Hepatocyte (in vitro differentiated cells): ENCODE data around the gene DPH1. TPM values are rescaled to one million over a fixed set of nuclear protein-coding genes. Genes with fewer than 3 reads are reported as not detected.

ENCODE experiments used
- DNase-seq: peaks from one replicate; pipeline ENCODE4 v3.0.0-alpha.2; 2016; ENCODE audit warnings: low spot score
- H2AFZ ChIP-seq: fragments of 200-600 bp; sonication (generic); 2 replicates; pipeline ENCODE4 v1.6.0; 2016; ENCODE audit warnings: antibody characterized with exemption, mild to moderate bottlenecking
- H3K27ac ChIP-seq: fragments of 200-600 bp; sonication (generic); 2 replicates; pipeline ENCODE4 v1.5.1; 2016; ENCODE audit warnings: mild to moderate bottlenecking
- H3K27me3 ChIP-seq: fragments of 200-600 bp; sonication (generic); 2 replicates; pipeline ENCODE4 v1.6.1; 2016
- H3K36me3 ChIP-seq: fragments of 200-600 bp; sonication (generic); replicated peaks from 2 replicates; pipeline ENCODE4 v1.5.1; 2016; ENCODE audit warnings: low read depth; ENCODE audit not compliant: insufficient read depth
- H3K4me1 ChIP-seq: fragments of 200-600 bp; sonication (generic); 2 replicates; pipeline ENCODE4 v1.5.1; 2016; ENCODE audit warnings: mild to moderate bottlenecking, moderate library complexity; ENCODE audit not compliant: insufficient read depth
- H3K4me2 ChIP-seq: fragments of 200-600 bp; sonication (generic); 2 replicates; pipeline ENCODE4 v1.6.0; 2016
- H3K4me3 ChIP-seq: fragments of 200-600 bp; sonication (generic); 2 replicates; pipeline ENCODE4 v1.5.1; 2016; ENCODE audit warnings: mild to moderate bottlenecking
- H3K79me2 ChIP-seq: fragments of 200-600 bp; sonication (generic); 2 replicates; pipeline ENCODE4 v1.6.0; 2017; ENCODE audit warnings: mild to moderate bottlenecking
- H3K9me2 ChIP-seq: fragments of 200-600 bp; sonication (generic); replicated peaks from 2 replicates; pipeline ENCODE4 v1.6.0; 2017; ENCODE audit warnings: mild to moderate bottlenecking; ENCODE audit not compliant: insufficient read depth
- H3K9me3 ChIP-seq: fragments of 200-600 bp; sonication (generic); 2 replicates; pipeline ENCODE4 v1.5.1; 2016; ENCODE audit warnings: low read depth, mild to moderate bottlenecking
- H4K20me1 ChIP-seq: fragments of 200-600 bp; sonication (generic); 2 replicates; pipeline ENCODE4 v1.6.0; 2016; ENCODE audit warnings: mild to moderate bottlenecking; ENCODE audit not compliant: insufficient read depth, poor library complexity, severe bottlenecking
- CTCF ChIP-seq: fragments of 200-600 bp; sonication (generic); IDR thresholded peaks from 2 replicates; pipeline ENCODE4 v1.5.1; 2016; ENCODE audit warnings: antibody characterized with exemption, mild to moderate bottlenecking; ENCODE audit not compliant: poor library complexity
- EZH2 ChIP-seq: fragments of 200-600 bp; sonication (generic); IDR thresholded peaks from 2 replicates; pipeline ENCODE4 v1.6.1; 2016; ENCODE audit warnings: antibody characterized with exemption, mild to moderate bottlenecking, borderline replicate concordance
- EZH2phosphoT487 ChIP-seq: fragments of 200-600 bp; sonication (generic); IDR thresholded peaks from one replicate; pipeline ENCODE4 v1.6.1; 2018; ENCODE audit warnings: antibody characterized with exemption, mild to moderate bottlenecking, low read depth, moderate library complexity; ENCODE audit not compliant: unreplicated experiment, severe bottlenecking
- WGBS: methylation state at CpG from one replicate; pipeline ENCODE4 v1.1.6; 2016; ENCODE audit warnings: low lambda C conversion rate; ENCODE audit errors: missing lambda C conversion rate; 5-methylcytosine and 5-hydroxymethylcytosine counted together
- polyA plus RNA-seq: library from polyadenylated mRNA; unstranded; fragments of >200 nt; fragmentation: Nextera tagmentation; extraction: Ambion mirVana; gene quantifications from 2 replicates; pipeline ENCODE4 v1.2.1, GENCODE V29; 2016
- total RNA-seq: library from RNA; depleted of rRNA; stranded (reverse); fragments of >200 nt; gene quantifications from 2 replicates; pipeline ENCODE4 v1.2.3, GENCODE V29; 2014

The DPH1 gene
- total and polyA plus RNA-seq, 2 experiments from 2014 or later = 27.8 to 45.2 TPM

GRCh38 chr17:2034806-2035540 lies 5.0 kb downstream of the DPH1 start:
- H3K79me2 ChIP-seq = peaks cover 15% of the 10 kb centered on the region
- H3K4me2 ChIP-seq = no peak overlapping the region
- no peak overlapping the region for H3K27ac ChIP-seq
- no peak for TF ChIP-seq CTCF
- TF ChIP-seq EZH2 = no peak
- TF ChIP-seq EZH2phosphoT487 = no peak
- H3K4me1 ChIP-seq = peaks cover 3% of the 10 kb centered on the region
- H3K9me3 ChIP-seq = no peaks in the 10 kb centered on the region
- no peaks in the 10 kb centered on the region for H3K36me3 ChIP-seq
- H4K20me1 ChIP-seq = no peaks in the 10 kb centered on the region
- DNase-seq = no peak
- no peak overlapping the region for H2AFZ ChIP-seq
- no peak overlapping the region for H3K4me3 ChIP-seq
- WGBS = 84% methylated on average over 5 of the region's 9 CpGs
- no peaks in the 10 kb centered on the region for H3K27me3 ChIP-seq
- no peaks in the 10 kb centered on the region for H3K9me2 ChIP-seq

GRCh38 chr17:2035541-2036488 lies 5.9 kb downstream of the DPH1 start:
- Histone ChIP-seq H3K36me3 (no peaks in the 10 kb centered on the region), H3K27ac (no peak overlapping the region), H3K79me2 (peaks cover 15% of the 10 kb centered on the region), H3K27me3 (no peaks in the 10 kb centered on the region), H4K20me1 (no peaks in the 10 kb centered on the region), H3K4me2 (no peak overlapping the region), H3K4me1 (peaks cover 3% of the 10 kb centered on the region), H3K9me3 (no peaks in the 10 kb centered on the region), H3K4me3 (no peak overlapping the region), H3K9me2 (no peaks in the 10 kb centered on the region), H2AFZ (no peak overlapping the region)
- no peak for DNase-seq
- TF ChIP-seq EZH2 (no peak), CTCF (no peak), EZH2phosphoT487 (no peak)
- WGBS = 93% methylated on average over 26 of the region's 29 CpGs

- no peaks in the 10 kb centered on the region for H3K27me3 ChIP-seq
- no peak overlapping the region for H3K4me3 ChIP-seq
- no peak overlapping the region for H3K4me2 ChIP-seq
- DNase-seq = no peak
- H3K27ac ChIP-seq = no peak overlapping the region
- H3K4me1 ChIP-seq = no peaks in the 10 kb centered on the region
- whole genome bisulfite sequencing = 98% methylated on average over 10 of the region's 10 CpGs
- no peaks in the 10 kb centered on the region for H3K36me3 ChIP-seq
- no peak for TF ChIP-seq EZH2
- no peak for TF ChIP-seq EZH2phosphoT487
- TF ChIP-seq CTCF = no peak
- peaks cover 5% of the 10 kb centered on the region for H3K79me2 ChIP-seq
- H4K20me1 ChIP-seq = no peaks in the 10 kb centered on the region
- H2AFZ ChIP-seq = no peak overlapping the region
- no peaks in the 10 kb centered on the region for H3K9me2 ChIP-seq
- no peaks in the 10 kb centered on the region for H3K9me3 ChIP-seq
Measured at GRCh38 chr17:2037155-2037554, 7.2 kb downstream of the DPH1 start.
